DOHH2 (cell line): ENCODE results near the gene COP1.

ENCODE experiments used
- H3F3A ChIP-seq: fragments of 200-600 bp; sonication (generic), shearing (Covaris generic); 2 replicates; pipeline ENCODE4 v1.6.0; 2016; ENCODE audit warnings: antibody characterized with exemption, mild to moderate bottlenecking; ENCODE audit not compliant: control insufficient read depth, insufficient read depth
- H3K27ac ChIP-seq: fragments of 200-600 bp; sonication (generic); 2 replicates; pipeline ENCODE4 v1.5.1; 2014; ENCODE audit warnings: low read depth, mild to moderate bottlenecking, low read length, moderate library complexity
- H3K27me3 ChIP-seq: fragments of 200-600 bp; sonication (generic); 2 replicates; pipeline ENCODE4 v1.6.1; 2014; ENCODE audit warnings: mild to moderate bottlenecking, low read length, mixed read lengths; ENCODE audit not compliant: control insufficient read depth
- H3K36me3 ChIP-seq: fragments of 200-600 bp; sonication (generic); 2 replicates; pipeline ENCODE4 v1.6.1; 2014; ENCODE audit warnings: mild to moderate bottlenecking, low read length, moderate library complexity, mixed read lengths; ENCODE audit not compliant: control insufficient read depth
- H3K4me1 ChIP-seq: fragments of 200-600 bp; sonication (generic); 2 replicates; pipeline ENCODE4 v1.6.1; 2014; ENCODE audit warnings: mild to moderate bottlenecking, low read length, mixed read lengths; ENCODE audit not compliant: control insufficient read depth
- H3K4me2 ChIP-seq: fragments of 200-600 bp; sonication (generic); 2 replicates; pipeline ENCODE4 v1.6.0; 2014; ENCODE audit warnings: mild to moderate bottlenecking, low read length, moderate library complexity
- H3K4me3 ChIP-seq: fragments of 200-600 bp; sonication (generic); 2 replicates; pipeline ENCODE4 v1.5.1; 2014; ENCODE audit warnings: mild to moderate bottlenecking, low read length, mixed read lengths
- H3K79me2 ChIP-seq: fragments of 200-600 bp; sonication (generic); 2 replicates; pipeline ENCODE4 v1.6.1; 2014; ENCODE audit warnings: mild to moderate bottlenecking, low read length, mixed read lengths; ENCODE audit not compliant: control insufficient read depth
- H3K9me2 ChIP-seq: fragments of 200-600 bp; sonication (generic); replicated peaks from 2 replicates; pipeline ENCODE4 v1.6.1; 2014; ENCODE audit warnings: mild to moderate bottlenecking, low read length, mixed read lengths; ENCODE audit not compliant: control insufficient read depth
- H3K9me3 ChIP-seq: fragments of 200-600 bp; sonication (generic); 2 replicates; pipeline ENCODE4 v1.6.1; 2014; ENCODE audit warnings: antibody characterized with exemption, low read length, mixed read lengths; ENCODE audit not compliant: control insufficient read depth, insufficient read depth
- H4K20me1 ChIP-seq: fragments of 200-600 bp; sonication (generic); 2 replicates; pipeline ENCODE4 v1.6.0; 2014; ENCODE audit warnings: low read depth, mild to moderate bottlenecking, antibody characterized with exemption, low read length, moderate library complexity; ENCODE audit not compliant: control insufficient read depth, insufficient read depth
- EZH2phosphoT487 ChIP-seq: fragments of 200-600 bp; sonication (generic); IDR thresholded peaks from 2 replicates; pipeline ENCODE4 v1.6.1; 2017; ENCODE audit warnings: borderline replicate concordance, mild to moderate bottlenecking, antibody characterized with exemption, low read length, moderate library complexity, mixed read lengths
- TF ChIP-seq, protein P1 (sequence below): fragments of 200-600 bp; sonication (generic); IDR thresholded peaks from one replicate; pipeline ENCODE4 v1.5.1; 2014; ENCODE audit warnings: antibody characterized with exemption, mild to moderate bottlenecking, low read depth, low read length; ENCODE audit not compliant: poor library complexity, severe bottlenecking

COP1 gene

DNA sequence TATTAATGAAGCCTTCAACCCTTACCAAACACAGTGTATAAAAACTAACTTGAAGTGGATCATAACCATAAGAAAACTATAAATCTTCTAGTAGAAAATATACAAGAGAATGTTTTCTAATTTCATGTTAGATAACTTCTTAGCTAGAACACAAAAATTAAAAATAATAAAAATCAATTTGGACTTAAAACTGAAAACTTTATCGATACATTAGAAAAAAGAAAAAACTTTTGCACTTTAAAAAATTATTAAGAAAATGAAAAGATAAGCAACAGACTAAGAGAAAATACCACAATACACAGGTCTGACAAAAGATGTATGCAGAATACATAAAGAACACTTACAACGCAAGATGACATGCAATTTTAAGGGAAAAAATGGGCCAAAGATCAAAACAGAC is 8.7 kb downstream of the COP1 start:
- Histone ChIP-seq H3K4me2 (no peak overlapping the region), H3K9me2 (no peaks in the 10 kb centered on the region), H3K4me1 (peaks cover 37% of the 10 kb centered on the region), H3K36me3 (peaks cover 20% of the 10 kb centered on the region), H3K79me2 (peaks cover 100% of the 10 kb centered on the region), H3F3A (no peaks in the 10 kb centered on the region), H3K4me3 (no peak overlapping the region), H3K27ac (no peak overlapping the region), H4K20me1 (peaks cover 6% of the 10 kb centered on the region; the same call in 1 of the 2 replicates), H3K27me3 (no peaks in the 10 kb centered on the region), H3K9me3 (no peaks in the 10 kb centered on the region)
- TF ChIP-seq, protein P1, sequence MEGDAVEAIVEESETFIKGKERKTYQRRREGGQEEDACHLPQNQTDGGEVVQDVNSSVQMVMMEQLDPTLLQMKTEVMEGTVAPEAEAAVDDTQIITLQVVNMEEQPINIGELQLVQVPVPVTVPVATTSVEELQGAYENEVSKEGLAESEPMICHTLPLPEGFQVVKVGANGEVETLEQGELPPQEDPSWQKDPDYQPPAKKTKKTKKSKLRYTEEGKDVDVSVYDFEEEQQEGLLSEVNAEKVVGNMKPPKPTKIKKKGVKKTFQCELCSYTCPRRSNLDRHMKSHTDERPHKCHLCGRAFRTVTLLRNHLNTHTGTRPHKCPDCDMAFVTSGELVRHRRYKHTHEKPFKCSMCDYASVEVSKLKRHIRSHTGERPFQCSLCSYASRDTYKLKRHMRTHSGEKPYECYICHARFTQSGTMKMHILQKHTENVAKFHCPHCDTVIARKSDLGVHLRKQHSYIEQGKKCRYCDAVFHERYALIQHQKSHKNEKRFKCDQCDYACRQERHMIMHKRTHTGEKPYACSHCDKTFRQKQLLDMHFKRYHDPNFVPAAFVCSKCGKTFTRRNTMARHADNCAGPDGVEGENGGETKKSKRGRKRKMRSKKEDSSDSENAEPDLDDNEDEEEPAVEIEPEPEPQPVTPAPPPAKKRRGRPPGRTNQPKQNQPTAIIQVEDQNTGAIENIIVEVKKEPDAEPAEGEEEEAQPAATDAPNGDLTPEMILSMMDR = no peak
- no peak for TF ChIP-seq EZH2phosphoT487

DNA sequence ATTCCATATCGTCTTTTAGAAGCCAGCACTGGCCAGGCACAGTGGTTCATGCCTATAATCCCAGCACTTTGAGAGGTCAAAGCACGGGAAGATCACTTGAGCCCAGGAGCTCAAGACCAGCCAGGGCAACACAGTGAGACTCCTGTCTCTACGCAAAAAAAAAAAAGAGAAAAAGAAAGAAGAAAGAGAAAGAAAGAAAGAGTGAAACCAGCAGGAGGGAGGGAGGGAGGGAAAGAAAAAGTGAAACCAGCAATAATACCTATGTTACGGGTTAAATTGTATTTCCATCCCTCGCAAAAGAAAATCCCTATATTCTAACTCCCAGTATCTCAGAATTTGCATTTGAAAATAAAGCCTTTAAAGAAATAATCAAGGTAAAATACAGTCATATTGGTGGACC is 10.4 kb downstream of the COP1 start:
- H3K9me2 ChIP-seq = no peaks in the 10 kb centered on the region
- H3K9me3 ChIP-seq = no peaks in the 10 kb centered on the region
- TF ChIP-seq, protein P1 = no peak
- no peak for TF ChIP-seq EZH2phosphoT487
- H3K4me2 ChIP-seq = no peak overlapping the region
- no peaks in the 10 kb centered on the region for H4K20me1 ChIP-seq
- H3K4me1 ChIP-seq = peaks cover 39% of the 10 kb centered on the region
- no peak overlapping the region for H3K27ac ChIP-seq
- peaks cover 100% of the 10 kb centered on the region for H3K79me2 ChIP-seq
- no peaks in the 10 kb centered on the region for H3F3A ChIP-seq
- H3K36me3 ChIP-seq = peaks cover 14% of the 10 kb centered on the region; the same call in 1 of the 2 replicates
- no peaks in the 10 kb centered on the region for H3K27me3 ChIP-seq
- no peak overlapping the region for H3K4me3 ChIP-seq

DNA sequence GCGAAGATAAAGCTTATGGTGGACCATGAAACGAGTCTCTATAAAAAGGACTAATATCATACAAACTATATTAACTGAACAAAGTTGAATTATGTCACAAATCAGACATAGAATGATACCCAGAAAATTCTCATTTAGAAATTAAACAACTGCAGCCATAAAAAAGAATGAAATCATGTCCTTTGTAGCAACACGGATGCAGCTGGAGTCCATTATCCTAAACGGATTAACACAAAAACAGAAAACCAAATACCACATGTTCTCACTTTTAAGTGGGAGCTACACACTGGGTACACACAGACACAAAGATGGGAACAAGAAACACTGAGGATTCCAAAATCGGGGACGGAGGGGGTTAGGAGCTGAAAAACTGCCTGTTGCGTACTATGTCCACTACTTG is 11.5 kb downstream of the COP1 start:
- no peak overlapping the region for H3K27ac ChIP-seq
- no peaks in the 10 kb centered on the region; the same call in 1 of the 2 replicates for H4K20me1 ChIP-seq
- H3K36me3 ChIP-seq = peaks cover 14% of the 10 kb centered on the region; the same call in 1 of the 2 replicates
- no peak overlapping the region for H3K4me3 ChIP-seq
- no peaks in the 10 kb centered on the region for H3K27me3 ChIP-seq
- no peak overlapping the region for H3K4me2 ChIP-seq
- H3K9me2 ChIP-seq = no peaks in the 10 kb centered on the region
- TF ChIP-seq, protein P1 = no peak
- no peak for TF ChIP-seq EZH2phosphoT487
- no peaks in the 10 kb centered on the region for H3F3A ChIP-seq
- no peaks in the 10 kb centered on the region for H3K9me3 ChIP-seq
- H3K79me2 ChIP-seq = peaks cover 100% of the 10 kb centered on the region
- peaks cover 38% of the 10 kb centered on the region for H3K4me1 ChIP-seq
